TTC549 (cell line): ENCODE data around the gene RRH.
"Not testable (repeated sequence)": the region's sequence is repeated elsewhere in the genome, so short reads cannot be mapped to it uniquely, and the experiment has no call there.

Source experiments
- FAIRE-seq: peaks from 2 replicates; lab custom pipeline; 2012; peaks lifted over from hg19 to GRCh38; lab: Jason Lieb, UNC

The RRH gene

DNA sequence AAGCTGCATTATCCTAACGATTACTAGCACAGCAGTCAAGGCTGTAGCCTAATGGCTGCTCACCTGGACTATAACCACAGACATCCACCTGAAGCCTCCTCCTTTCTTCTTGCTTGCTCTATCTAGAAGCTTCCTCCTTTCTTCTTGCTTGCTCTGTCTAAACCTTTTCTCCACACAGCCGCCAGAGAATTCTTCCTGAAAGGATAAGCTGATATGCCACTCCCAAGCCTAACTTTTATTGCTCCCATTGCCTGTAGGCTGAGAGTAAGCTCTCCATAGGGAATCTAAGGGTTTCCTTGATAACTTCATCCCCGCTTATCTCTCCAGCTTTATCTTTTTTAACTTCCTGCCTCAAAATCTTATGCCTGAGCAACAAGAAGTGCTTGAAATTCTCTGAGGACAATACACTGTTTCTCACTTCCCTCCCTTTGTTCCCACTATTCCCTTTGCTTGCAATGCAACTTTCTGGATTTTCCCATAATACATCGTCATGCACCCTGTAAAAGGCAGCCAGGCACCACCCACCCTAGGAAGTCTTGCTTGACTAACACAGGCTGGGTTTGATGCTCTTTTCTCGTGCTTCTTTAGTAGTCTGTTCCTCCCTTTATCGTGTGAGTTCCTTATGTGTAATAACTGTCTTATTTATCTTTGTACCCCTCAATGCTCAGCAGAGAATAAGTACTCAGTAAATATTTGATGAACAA, 18.8 kb downstream of the RRH start:
- FAIRE-seq = no peak

DNA sequence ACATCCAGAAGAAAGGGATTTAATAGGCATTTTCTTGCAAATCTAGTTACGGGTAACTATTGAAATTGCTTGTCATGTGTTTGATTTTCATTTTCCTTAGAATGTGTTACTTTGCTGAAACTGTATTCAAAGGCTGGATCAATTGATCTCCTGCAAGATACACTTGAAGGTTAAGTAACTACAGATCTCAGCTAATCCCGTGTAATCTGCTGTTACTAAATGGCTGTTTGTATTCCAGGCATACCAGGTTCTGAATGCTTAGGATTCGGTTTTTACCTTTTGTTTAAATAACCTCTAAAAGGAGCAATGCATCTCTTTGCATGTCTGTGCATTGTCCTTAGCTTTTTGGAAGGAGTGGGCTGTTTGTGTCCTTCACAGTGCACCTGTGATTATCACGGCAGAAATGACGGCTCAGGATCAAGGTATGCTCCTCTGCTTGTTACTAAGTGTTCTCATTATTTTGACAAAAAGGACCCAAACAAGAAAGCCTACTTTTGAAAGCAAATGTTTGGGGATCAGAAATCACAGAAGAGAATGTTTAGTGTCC, 20.2 kb downstream of the RRH start, which contains the start of gene LRIT3:
TSS of gene LRIT3 (plus strand) at position 212 of the 547 bp plus-strand sequence. CDS start at position 307, 95 bp downstream.
- FAIRE-seq = no peak

DNA sequence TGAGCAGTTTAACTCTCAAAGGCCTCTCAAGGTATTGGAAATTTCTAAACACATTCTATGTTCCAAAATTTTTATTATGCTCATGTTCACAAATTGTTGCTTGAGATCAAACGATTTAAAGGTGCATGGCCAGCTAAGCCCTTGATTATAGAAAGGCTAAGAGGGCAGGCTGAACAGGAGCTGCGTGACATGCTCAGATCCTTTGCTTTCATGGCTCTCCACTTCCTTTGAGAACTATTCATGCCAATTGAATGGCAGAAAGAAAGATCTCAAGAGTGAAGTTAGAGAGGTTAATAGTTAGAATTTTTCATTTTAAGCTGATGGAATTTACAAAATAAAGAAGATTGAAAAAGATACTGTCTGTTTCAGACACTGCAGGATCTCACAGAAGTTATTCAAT, 20.7 kb downstream of the RRH start:
- FAIRE-seq = no peak

DNA sequence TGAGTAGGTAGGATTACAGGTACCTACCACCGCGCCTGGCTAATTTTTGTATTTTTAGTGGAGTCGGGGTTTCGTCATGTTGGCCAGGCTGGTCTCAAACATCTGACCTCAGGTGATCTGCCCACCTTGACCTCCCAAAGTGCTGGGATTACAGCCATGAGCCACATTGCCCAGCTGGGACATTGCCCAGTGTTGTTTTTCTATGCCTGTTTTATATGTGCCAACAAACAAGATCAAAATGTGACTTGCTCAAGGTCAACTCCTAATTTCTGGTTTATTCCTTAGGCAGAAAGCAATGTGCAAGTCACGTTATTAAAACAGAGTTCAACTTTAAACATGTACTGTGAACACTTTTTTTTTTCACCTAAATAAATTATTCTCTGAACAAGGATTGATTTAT, 22.8 kb downstream of the RRH start:
- no peak for FAIRE-seq

DNA sequence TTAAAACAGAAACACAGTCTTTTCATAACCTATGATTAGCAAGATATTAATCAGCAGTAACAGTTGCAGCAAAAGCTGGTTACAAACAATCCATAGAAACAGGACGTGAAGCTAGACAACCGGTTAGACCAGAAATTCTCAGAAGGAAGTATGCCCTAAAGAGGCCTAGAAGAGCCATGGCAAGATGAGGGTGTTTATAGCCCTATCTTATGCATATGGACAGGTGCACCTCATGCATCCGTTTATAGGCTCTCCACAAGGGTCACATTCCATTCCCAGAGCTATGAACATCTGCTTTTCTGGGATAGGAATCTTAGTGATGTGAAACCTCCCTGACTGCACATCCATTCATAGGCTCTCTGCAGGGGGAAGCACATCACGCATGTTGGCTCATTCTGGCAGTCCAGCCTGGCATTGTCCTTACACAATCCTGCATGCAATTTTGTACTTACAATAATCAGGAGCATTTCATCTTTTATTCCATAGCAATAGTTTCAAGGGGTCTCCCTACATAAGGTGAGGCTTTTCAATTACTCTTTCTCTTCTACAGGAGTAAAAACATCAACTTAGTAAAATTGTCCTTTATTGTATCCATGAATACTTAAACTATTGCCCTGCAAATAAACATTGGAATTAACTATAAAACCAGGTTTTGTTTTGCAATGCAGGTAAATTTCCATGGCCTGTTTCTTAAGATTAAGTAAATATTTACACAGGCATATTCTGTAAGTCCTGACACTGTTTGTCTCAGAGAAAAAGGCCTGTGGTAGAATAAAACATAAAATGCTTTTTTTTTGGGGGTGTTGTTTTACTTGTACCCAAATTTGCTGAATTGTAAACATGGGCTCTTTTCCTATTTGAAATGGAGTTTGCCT, 31.9 kb downstream of the RRH start:
- not testable (repeated sequence) for FAIRE-seq

DNA sequence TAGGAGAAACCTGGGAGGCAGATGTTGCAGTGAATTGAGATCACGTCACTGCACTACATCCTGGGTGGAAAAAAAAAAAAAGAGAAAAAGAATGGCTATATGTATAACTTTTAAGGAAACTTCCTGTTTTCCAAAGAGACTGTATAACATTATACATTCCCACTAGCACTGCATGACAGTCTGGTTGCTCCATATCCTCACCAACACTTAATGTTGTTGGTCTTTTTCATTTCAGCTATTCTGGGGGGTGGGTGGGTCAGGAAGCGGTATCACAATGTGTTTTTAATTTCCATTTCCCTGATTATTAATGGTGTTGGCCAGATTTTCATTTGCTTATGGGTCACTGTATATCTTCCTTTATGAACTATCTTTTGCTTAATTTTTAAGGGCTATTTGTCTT, 33.5 kb downstream of the RRH start:
- no peak for FAIRE-seq

DNA sequence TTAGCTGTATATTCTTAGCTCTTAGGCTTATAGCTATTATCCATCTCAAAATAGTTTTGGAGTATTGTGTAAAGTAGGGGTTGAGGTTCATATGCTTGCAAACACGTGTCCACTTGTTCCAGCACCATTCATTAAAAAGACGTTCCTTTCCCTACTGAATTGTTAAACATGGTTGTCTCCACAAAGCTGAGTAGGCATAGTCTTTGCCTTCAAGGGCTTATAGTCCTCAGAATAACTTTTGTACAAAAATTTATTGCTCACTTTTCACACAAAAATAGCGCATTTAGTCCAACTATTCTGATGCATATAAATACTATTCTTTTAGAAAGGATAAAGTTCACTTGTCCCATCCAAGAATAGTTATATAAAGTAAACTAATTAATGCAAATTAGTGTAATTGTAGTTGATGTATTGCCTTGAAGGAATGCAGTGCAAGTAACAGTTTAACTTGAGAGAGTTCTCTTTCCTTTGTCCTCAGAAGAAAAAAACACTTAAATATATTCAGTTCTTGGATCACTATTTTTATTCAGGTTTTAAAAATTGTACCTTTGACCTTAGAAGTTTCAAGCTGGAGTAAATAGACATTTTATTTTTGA, 34.2 kb downstream of the RRH start:
- FAIRE-seq = no peak

DNA sequence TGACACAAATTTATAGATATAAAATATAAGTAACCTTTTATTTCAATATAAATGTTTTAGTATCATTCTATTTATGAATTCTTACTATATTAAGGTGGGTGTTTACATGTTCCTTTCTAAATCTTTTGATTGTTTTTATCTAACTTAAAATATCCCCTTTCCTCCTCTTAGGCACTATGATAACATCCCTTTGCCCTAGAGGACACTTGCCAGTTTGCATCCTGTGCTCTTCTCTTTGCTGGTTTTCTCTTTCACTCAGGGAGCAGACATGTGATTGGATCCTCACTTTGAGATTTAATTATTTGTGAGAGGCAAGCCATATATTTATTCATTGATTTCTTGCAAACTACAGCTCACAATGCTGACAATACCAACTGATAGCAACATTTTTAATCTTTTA, 36.4 kb downstream of the RRH start:
- no peak for FAIRE-seq

DNA sequence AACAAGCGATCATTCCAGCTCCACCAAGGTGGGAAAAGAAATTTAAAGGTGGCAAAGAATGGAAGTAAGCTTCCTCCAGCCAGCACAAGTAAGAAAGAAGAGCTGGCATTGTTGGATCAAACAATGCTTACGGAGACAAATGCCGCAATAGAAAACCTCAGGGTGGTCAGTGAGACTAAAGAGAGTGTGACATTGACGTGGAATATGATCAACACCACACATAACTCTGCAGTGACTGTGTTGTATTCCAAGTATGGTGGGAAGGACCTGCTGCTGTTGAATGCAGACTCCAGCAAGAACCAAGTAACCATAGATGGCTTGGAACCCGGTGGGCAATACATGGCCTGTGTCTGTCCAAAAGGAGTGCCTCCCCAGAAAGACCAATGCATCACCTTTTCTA, 42.3 kb downstream of the RRH start:
- no peak for FAIRE-seq

DNA sequence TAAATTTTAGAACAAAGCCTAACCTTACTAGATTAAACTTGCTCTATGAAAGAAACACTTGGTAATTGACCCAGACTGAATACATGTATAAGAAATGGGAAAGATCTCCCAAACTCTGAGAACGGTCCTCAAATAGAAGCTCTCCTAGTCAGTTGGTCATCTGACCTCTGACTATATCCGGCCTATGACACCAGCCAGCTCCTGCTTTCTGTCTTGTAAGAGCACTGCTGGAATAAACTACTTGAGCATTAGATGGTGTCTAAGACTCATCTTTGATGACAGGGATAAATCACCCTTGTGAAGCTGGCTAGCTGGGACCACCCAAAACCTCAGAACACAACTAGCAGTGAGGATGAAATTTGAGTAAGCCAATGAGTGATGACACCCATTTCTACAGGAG, 44.3 kb downstream of the RRH start:
- FAIRE-seq = no peak

DNA sequence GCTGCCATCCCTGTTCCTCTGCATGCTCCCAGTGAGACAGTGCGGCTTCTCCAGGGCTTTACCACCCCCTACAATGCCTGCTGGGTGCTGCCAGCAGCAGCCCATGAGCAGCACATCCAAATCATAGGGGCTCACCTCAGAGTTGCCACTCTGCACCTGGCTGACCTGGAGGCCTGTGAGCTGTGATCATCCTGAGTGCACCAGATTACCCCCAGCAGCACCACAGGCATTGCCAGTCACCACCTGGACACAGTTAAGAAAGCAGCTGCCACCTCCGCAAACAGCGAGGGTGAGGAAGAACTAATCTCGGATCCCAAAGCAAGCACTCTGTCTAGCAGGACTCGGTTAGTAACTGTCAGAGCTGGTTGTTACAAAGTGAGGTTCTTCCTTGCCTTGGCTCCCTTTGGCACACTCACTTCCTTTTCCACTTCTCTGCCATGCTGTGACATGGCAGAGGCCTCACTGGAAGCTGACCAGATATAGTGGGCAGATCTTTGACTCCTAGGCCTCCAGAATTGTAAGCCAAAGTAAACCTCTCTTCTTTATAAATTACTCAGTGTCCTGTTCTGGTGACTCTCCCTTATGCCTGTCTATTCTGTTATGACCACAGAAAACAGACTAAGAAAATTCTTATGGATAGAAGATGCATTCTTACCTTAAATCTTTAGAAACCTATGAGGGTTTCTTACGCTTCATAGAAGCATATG, 45.3 kb downstream of the RRH start:
- no peak for FAIRE-seq

DNA sequence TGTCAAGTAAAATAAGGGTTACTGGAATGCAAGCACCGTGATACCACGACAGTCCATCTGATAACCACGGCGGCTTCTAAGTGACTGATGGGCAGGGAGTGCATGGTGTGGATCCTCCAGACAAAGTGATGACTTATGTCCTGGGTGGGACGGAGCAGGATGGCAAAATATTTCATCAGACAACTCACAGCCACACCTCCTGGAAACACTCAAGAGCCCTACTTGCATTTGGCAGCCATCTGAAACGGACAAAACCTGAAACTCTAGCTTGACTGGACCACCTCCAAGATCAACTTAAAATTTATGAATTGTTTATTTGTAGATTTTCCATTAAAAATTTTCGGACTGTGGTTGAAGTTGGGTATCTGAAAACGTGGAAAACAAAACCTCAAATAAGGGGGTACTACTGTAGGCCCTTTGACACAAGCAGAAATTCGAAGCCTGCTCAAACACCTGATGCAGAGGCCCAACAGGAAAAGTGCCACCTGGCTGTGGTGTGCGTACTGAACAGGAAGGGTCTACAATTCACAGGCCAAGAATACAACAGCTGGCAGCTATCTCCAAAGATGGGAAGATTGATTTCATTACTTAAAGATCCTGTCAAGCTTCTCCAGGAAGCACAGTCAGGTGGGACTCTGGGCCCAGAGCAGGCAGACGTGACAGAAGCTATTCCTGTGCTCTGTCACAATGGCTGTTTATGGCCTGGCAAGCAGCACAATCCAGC, 46.2 kb downstream of the RRH start:
- no peak for FAIRE-seq

DNA sequence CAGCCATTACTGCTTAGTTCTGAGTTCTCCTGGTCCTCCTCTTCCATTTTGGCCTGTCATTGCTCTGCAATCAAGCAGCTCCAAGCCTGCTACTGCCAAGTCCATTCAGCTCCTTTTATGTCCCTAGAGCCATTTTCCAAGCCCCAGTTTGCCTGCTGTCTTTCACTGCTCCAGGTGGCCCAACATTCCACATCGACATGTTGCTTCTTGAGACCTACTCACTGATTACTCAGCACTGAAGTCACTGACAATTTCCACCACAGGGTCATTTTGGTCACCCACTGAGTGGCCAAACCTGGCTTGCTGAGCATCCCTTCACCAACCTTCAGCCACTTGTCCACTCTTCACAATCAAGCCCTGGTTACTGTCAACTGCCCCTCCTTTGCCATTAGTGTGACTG, 47.3 kb downstream of the RRH start:
- no peak for FAIRE-seq

DNA sequence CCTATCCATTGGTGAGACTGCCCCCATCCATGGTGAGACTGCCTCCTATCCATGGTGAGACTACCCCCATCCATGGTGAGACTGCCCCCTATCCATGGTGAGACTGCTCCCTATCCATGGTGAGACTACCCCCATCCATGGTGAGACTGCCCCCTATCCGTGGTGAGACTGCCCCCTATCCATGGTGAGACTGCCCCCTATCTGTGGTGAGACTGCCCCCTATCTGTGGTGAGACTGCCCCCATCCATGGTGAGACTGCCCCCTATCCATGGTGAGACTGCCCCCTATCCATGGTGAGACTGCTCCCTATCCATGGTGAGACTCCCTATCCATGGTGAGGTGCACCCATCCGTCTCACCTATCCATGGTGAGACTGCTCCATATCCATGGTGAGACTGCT, 47.8 kb downstream of the RRH start:
- FAIRE-seq = not testable (repeated sequence)

DNA sequence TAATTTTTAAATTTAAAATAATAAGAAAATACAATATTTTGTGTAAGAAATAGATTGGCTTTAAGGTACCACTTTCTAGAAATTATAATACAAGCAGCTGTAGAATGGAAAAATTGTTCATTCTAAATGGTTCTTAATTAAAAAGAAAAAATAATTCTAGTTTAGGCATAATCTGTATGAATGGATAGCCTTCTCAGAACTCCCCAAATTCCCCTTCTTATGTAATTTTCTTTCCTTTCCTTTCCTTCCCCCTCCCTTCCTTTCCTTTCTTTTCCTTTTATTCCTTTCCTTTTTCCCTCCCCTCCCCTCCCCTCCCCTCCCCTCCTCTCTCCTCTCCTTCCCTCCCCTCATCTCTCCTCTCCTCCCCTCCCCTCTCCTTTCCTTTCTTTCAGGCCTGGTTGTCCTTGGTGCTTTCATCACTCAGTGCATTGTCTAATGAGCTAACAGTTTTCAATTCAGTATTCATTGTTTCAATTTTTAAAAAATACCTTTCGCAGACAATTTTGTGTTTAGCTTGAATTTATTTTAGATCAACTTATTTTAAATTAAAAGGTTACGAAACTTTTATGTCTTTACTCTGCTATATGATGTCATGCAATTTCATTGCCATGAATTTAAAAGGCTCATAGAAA, 49.0 kb downstream of the RRH start:
- FAIRE-seq = no peak

DNA sequence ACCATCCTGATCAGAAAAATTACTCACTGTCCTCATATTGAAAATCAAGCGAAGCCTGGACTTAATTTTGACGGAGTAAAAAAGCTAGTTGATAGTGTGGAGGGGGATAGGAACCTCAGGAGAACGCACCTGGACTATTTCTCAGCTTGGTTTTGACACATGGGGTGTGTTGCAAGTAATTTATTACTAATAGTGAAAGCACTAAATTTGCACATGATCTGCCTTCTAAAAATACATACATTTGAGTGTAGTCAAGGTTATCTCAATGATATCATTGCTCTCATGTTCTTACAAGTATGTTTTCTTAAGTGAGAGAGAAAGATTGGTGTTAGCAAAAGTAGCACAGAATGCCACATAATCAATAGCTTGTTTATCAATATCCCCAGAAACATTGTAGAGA, 49.6 kb downstream of the RRH start:
- FAIRE-seq = no peak

DNA sequence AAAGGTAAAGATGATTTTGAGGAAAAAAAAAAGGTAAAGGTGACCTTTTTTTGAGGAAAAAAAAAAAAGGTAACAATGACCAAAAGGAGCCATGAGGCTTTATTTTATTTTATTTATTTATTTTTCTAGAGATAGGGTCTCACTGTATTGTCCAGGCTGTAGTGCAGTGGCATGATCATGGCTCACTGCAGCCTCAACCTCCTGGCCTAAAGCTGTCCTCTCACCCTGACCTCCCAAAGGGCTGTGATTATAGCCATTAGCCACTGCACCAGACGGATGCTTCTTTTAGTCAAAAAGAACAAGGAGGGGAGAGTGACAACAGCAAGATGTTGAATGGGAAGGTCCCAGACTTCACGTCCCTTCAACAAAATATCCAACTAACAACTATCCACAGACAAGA, 50.6 kb downstream of the RRH start:
- FAIRE-seq = no peak

DNA sequence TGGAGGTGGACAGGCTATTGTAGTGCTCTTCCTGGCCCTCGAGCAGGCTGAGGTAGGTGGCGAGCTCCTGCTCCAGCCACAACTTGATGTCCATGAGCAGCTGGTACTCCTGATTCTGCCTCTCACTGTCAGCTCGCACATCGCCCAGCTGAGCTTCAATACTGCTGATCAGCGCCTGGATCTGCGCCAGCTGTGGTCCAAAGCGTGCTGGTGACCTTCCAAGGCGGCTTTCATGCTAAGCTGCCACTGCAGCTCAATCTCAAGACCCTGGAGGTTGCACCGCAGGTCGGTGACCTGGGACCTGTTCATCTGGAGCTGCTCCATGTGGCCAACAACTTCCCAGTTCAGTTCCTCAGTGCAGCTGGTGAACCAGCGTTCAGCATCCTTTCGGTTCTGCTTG, 51.3 kb downstream of the RRH start:
- no peak for FAIRE-seq

DNA sequence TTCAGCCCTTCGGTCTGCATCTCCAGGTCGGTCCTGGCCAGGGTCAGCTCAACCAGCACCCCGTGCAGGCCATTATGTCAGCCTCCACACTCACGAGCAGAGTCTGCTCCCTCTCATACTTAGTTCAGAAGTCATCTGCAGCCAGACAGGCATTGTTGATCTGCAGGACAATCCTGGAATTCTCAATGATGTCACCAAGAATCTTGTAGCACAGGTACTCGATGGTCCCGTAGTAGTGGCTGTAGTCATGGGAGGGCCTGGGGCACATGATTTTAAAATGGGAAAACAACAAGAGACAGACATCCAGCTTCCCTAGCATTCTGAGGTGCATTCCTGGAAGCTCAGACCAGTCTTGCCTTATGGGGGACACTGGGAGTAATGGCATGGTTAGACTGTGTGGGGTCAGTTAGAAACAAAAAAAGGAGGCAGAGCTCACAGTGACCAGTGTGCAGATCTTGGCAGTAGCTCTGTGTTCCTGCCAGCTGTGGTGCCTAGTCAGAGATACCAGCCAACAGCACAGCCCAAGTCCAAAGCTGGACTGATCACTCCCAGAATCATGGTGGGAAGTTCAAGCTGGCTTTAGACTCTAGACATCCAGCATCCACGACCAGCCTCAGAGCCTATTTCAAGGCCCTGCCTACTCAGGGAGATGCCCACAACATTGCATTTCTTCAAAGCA, 52.0 kb downstream of the RRH start:
- FAIRE-seq = no peak

DNA sequence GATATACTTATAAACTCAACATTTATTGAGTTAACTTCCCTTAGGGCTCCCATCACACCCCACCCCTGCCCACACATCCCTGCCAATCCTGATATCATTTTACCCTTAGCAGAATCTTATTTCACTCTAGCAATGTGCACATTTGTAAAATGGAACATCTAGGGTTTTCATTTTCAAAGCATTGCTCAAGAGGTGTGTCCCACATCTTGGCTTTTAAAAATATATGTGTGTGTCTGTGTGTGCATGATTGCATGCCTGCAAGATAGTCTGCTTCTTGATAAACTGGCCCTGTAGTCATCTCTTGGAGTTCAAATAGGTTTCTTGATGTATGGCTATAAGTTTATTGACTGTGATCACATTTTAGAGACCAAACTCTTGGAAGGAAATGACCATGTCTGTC, 58.5 kb downstream of the RRH start:
- FAIRE-seq = no peak

DNA sequence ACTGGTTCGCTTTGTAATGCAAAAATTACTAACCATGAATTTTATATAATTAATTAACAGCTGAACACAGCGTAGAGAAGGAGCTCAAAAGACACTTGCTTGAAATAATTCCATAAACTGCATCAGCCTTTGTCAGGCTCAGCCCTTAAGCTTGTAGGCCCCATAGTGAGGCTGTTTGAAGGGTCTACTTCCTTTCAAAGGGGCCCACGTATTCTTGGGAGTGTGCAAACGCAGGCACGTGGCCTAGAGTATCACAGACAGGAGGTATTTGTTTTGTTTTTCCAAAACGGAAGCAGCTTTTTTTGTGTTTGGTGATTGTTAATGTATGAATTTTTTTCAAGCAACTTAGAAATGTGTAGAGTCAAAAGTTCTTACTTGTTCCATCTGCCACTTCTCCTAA, 59.3 kb downstream of the RRH start:
- no peak for FAIRE-seq
